ENCODE measurements around the gene HAAO.

DNA sequence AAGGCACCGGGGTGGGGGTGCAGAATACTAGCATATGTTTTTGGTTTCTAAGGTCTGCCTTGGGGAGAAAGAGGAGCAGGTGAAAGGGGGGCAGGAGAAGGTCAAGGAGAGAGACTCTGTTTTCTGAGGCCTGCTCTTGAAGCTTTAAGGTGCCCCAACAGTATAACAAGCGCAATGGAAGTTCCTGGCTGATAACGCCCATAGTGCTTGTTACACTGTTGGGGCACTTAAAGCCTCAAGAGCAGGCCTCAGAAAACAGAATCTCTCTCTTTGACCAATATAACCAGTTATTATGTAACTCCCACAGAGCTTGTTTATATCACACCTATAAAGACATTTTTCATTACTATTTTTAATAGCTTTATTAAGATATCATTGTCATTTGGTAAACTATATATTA lies 45.0 kb downstream of the HAAO start:
- TF ChIP-seq, protein P1, sequence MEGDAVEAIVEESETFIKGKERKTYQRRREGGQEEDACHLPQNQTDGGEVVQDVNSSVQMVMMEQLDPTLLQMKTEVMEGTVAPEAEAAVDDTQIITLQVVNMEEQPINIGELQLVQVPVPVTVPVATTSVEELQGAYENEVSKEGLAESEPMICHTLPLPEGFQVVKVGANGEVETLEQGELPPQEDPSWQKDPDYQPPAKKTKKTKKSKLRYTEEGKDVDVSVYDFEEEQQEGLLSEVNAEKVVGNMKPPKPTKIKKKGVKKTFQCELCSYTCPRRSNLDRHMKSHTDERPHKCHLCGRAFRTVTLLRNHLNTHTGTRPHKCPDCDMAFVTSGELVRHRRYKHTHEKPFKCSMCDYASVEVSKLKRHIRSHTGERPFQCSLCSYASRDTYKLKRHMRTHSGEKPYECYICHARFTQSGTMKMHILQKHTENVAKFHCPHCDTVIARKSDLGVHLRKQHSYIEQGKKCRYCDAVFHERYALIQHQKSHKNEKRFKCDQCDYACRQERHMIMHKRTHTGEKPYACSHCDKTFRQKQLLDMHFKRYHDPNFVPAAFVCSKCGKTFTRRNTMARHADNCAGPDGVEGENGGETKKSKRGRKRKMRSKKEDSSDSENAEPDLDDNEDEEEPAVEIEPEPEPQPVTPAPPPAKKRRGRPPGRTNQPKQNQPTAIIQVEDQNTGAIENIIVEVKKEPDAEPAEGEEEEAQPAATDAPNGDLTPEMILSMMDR (IDR thresholded peaks at IDR 0.05): no peak
- TF ChIP-seq ZFX (IDR thresholded peaks at IDR 0.05; ENCODE audit: borderline replicate concordance): no peak
